ENCODE results near the gene PTPN6.

DNA sequence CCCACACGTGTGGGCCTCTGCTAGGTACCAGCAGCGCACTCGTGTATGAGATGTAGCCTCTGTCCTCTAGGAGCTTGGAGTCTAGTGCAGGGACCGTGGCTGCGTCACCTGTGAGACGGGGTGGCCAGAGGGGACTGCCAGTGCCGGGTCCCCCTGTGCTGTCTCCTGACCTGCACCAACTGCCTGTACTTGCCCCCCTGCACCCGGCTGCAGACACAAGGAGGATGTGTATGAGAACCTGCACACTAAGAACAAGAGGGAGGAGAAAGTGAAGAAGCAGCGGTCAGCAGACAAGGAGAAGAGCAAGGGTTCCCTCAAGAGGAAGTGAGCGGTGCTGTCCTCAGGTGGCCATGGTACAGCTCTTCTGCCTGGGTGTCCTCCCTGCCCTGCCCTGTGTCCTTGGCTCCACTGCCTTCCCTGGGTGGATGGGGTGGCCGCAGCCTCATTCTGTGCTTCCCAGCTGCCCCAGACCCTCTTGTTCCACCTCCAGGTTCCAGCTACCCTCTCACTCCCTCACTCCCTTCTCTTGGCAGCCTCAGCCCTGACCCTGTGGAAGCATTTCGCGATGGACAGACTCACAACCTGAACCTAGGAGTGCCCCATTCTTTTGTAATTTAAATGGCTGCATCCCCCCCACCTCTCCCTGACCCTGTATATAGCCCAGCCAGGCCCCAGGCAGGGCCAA is 9.6 kb downstream of the PTPN6 start:
- TF ChIP-seq POLR2A (IDR thresholded peaks at IDR 0.05; ENCODE audit: low read length) (no peak), GATA1 (IDR thresholded peaks at IDR 0.05; ENCODE audit: low read depth, low read length) (no peak)

Measured in erythroblast (primary cell).